ENCODE data around the gene NR4A1.
"Not testable (repeated sequence)": the region's sequence is repeated elsewhere in the genome, so short reads cannot be mapped to it uniquely, and the experiment has no call there.

NR4A1 gene

DNA sequence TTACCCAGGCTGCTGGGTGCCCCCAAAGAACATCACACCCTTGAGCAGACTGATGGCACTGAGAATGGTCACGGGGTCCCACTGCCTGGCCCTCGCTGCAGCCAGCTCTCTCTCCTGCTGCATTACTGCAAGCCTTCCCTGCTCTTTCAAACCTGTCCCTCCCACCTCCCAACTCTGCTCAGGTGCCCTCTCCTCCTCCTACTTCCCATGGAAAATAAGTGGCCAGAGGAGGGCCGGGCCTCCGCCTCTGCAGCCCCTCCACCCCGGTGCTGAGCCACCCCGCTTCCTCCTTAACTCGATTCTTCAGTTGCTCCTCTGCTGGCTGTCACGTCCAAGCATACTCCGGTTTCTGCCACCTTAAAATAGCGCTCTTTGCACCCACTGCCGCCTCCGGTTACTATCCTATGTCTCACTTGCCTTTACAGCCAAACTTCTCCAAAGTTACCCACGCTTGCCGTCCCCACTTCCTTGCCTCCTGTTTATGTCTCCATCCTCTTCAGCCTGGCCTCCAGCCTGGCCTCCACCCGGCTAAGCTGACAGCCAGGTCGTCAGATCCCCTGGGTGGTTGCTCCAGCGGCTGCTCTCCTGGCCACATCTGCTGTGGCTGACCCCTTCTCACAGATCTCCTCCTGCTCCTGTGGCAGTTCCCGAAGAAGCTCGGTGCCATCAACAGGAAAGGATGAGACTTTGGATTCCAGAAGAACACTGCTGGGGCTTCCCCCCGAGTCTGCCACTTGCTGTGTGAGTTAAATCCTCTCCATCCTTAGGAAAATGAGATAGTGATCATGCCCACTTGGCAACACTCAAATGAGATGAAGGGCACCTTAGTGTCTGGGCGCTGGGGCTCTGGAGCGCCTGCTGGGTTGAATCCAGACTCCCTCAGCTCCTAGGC is 35.9 kb downstream of the NR4A1 start:
- H3K4me1 ChIP-seq (ENCODE audit: insufficient read depth, low read length) = peaks cover 9% of the 10 kb centered on the region
- no peaks in the 10 kb centered on the region for H3K36me3 ChIP-seq (ENCODE audit: insufficient read depth, low read length)
- H3K27me3 ChIP-seq (ENCODE audit: insufficient read depth, low read length) = peaks cover 21% of the 10 kb centered on the region
- no peaks in the 10 kb centered on the region for H3K9me3 ChIP-seq (ENCODE audit: low read length)
- no peak overlapping the region for H2AFZ ChIP-seq (ENCODE audit: low read depth, low read length)
- no peak overlapping the region for H3K4me3 ChIP-seq (ENCODE audit: low read length)

GRCh38 chr12:52087961-52088820 is 36.9 kb downstream of the NR4A1 start:
- H3K4me1 ChIP-seq (ENCODE audit: insufficient read depth, low read length) = peaks cover 4% of the 10 kb centered on the region
- no peak overlapping the region for H2AFZ ChIP-seq (ENCODE audit: low read depth, low read length)
- H3K9me3 ChIP-seq (ENCODE audit: low read length) = no peaks in the 10 kb centered on the region
- H3K4me3 ChIP-seq (ENCODE audit: low read length) = no peak overlapping the region
- H3K27me3 ChIP-seq (ENCODE audit: insufficient read depth, low read length) = peaks cover 21% of the 10 kb centered on the region
- no peaks in the 10 kb centered on the region for H3K36me3 ChIP-seq (ENCODE audit: insufficient read depth, low read length)

DNA sequence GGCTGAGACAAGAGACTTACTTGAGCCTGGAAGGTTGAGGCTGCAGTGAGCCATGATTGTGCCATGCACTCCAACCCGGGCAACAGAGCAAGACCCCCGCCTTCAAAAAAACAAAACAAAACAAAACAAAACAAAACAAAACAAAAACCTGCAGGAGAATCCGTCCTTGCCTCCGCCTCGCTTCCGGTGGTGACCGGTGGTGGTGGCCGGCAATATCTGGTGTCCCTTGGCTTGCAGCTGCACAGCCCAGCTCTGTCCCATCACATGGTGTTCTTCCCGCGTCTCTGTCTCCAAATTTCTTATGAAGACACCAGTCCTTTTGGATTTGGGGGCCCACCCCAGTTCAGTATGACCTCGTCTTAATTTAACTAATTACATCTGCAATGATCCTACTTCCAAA is 38.2 kb downstream of the NR4A1 start:
- H3K4me3 ChIP-seq (ENCODE audit: low read length) = no peak overlapping the region
- H3K4me1 ChIP-seq (ENCODE audit: insufficient read depth, low read length) = no peaks in the 10 kb centered on the region
- H3K36me3 ChIP-seq (ENCODE audit: insufficient read depth, low read length) = no peaks in the 10 kb centered on the region
- peaks cover 2% of the 10 kb centered on the region for H3K9me3 ChIP-seq (ENCODE audit: low read length)
- peaks cover 21% of the 10 kb centered on the region for H3K27me3 ChIP-seq (ENCODE audit: insufficient read depth, low read length)
- no peak overlapping the region for H2AFZ ChIP-seq (ENCODE audit: low read depth, low read length)

DNA sequence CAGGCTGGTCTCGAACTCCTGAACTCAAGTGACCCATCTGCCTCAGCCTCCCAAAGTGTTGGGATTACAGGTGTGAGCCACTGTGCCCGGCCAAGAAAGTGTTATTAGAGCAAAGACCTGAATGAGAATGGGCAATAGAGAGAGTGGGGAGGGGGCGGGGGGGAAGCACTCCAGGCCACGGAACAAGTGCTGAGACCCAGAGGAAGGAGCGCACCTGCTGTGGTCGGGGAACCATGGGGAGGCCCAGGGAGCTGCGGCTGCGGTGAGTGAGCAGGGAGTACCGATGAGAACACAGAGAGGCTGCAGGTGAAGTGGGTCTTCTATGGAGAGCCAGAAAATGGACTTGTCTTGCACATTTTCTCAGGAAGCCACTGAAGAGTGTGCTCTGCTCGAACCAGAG is 39.0 kb downstream of the NR4A1 start:
- Histone ChIP-seq H3K36me3 (ENCODE audit: insufficient read depth, low read length) (no peaks in the 10 kb centered on the region), H3K4me1 (ENCODE audit: insufficient read depth, low read length) (no peaks in the 10 kb centered on the region), H3K4me3 (ENCODE audit: low read length) (no peak overlapping the region), H2AFZ (ENCODE audit: low read depth, low read length) (no peak overlapping the region), H3K27me3 (ENCODE audit: insufficient read depth, low read length) (peaks cover 21% of the 10 kb centered on the region), H3K9me3 (ENCODE audit: low read length) (peaks cover 2% of the 10 kb centered on the region)

- Histone ChIP-seq H2AFZ (ENCODE audit: low read depth, low read length) (no peak overlapping the region), H3K4me1 (ENCODE audit: insufficient read depth, low read length) (no peaks in the 10 kb centered on the region), H3K4me3 (ENCODE audit: low read length) (no peak overlapping the region), H3K27me3 (ENCODE audit: insufficient read depth, low read length) (peaks cover 16% of the 10 kb centered on the region), H3K36me3 (ENCODE audit: insufficient read depth, low read length) (no peaks in the 10 kb centered on the region), H3K9me3 (ENCODE audit: low read length) (peaks cover 2% of the 10 kb centered on the region)
Measured at GRCh38 chr12:52091061-52091460, 39.8 kb downstream of the NR4A1 start.

GRCh38 chr12:52091869-52092268 is 40.6 kb downstream of the NR4A1 start:
- Histone ChIP-seq H3K36me3 (ENCODE audit: insufficient read depth, low read length) (no peaks in the 10 kb centered on the region), H2AFZ (ENCODE audit: low read depth, low read length) (no peak overlapping the region), H3K9me3 (ENCODE audit: low read length) (peaks cover 2% of the 10 kb centered on the region), H3K4me3 (ENCODE audit: low read length) (no peak overlapping the region), H3K4me1 (ENCODE audit: insufficient read depth, low read length) (no peaks in the 10 kb centered on the region), H3K27me3 (ENCODE audit: insufficient read depth, low read length) (peaks cover 14% of the 10 kb centered on the region)

DNA sequence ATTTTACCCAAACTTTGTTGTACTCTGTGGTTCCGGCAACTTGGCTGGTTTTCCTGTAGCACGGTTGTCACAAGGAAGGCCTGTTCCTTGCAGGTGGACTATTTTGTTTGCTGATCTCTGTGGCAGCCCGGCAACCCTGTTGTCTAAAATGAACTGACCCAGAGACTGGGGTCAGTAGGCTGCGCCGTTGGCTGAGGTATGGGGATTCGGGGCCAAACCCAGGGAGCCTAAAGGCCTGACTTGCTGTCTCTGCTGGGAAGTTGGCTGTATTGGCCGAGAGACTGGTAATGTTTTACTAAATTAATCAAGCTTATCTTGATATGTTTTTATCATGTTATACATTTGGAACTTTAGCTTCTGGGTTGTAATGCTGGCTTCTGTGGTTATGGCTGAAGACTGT is 42.1 kb downstream of the NR4A1 start:
- H2AFZ ChIP-seq (ENCODE audit: low read depth, low read length) = no peak overlapping the region
- H3K4me1 ChIP-seq (ENCODE audit: insufficient read depth, low read length) = no peaks in the 10 kb centered on the region
- H3K9me3 ChIP-seq (ENCODE audit: low read length) = peaks cover 2% of the 10 kb centered on the region
- no peak overlapping the region for H3K4me3 ChIP-seq (ENCODE audit: low read length)
- no peaks in the 10 kb centered on the region for H3K36me3 ChIP-seq (ENCODE audit: insufficient read depth, low read length)
- H3K27me3 ChIP-seq (ENCODE audit: insufficient read depth, low read length) = peaks cover 4% of the 10 kb centered on the region

- Histone ChIP-seq H3K4me1 (ENCODE audit: insufficient read depth, low read length) (no peaks in the 10 kb centered on the region), H3K36me3 (ENCODE audit: insufficient read depth, low read length) (no peaks in the 10 kb centered on the region), H3K4me3 (ENCODE audit: low read length) (no peak overlapping the region), H2AFZ (ENCODE audit: low read depth, low read length) (no peak overlapping the region), H3K27me3 (ENCODE audit: insufficient read depth, low read length) (peaks cover 11% of the 10 kb centered on the region), H3K9me3 (ENCODE audit: low read length) (peaks cover 2% of the 10 kb centered on the region)
Measured at GRCh38 chr12:52096332-52097044, 45.2 kb downstream of the NR4A1 start.

DNA sequence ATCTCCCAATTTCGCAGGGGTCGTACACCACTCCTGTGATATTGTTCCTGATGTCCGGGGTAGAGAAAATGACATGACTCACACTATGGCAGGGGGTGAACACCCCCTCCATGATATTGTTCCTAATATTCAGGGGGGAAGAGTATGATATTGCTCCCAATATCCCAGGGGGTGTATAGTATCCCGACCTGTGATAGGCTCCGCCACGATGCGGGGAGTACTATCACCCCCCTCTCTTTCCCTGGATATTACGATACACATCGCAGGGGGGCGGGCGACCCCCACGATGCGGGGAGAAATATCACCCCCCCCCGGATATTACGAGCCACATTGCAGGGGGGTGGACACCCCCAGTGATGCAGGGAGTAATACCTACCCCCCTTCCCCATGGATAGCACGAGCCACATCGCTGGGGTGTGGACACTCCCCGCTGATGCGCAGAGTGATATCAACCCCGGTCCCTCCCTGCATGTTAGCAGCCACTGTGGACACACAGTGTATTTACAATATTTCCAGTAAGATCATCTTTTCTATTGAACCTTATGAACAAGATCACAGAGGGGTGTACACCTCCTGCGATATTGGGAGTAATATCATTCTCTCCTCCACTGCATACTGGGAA is 45.9 kb downstream of the NR4A1 start:
- Histone ChIP-seq H3K4me1 (ENCODE audit: insufficient read depth, low read length) (no peaks in the 10 kb centered on the region), H3K27me3 (ENCODE audit: insufficient read depth, low read length) (peaks cover 11% of the 10 kb centered on the region), H3K9me3 (ENCODE audit: low read length) (peaks cover 2% of the 10 kb centered on the region), H3K36me3 (ENCODE audit: insufficient read depth, low read length) (no peaks in the 10 kb centered on the region), H3K4me3 (ENCODE audit: low read length) (no peak overlapping the region), H2AFZ (ENCODE audit: low read depth, low read length) (no peak overlapping the region)

DNA sequence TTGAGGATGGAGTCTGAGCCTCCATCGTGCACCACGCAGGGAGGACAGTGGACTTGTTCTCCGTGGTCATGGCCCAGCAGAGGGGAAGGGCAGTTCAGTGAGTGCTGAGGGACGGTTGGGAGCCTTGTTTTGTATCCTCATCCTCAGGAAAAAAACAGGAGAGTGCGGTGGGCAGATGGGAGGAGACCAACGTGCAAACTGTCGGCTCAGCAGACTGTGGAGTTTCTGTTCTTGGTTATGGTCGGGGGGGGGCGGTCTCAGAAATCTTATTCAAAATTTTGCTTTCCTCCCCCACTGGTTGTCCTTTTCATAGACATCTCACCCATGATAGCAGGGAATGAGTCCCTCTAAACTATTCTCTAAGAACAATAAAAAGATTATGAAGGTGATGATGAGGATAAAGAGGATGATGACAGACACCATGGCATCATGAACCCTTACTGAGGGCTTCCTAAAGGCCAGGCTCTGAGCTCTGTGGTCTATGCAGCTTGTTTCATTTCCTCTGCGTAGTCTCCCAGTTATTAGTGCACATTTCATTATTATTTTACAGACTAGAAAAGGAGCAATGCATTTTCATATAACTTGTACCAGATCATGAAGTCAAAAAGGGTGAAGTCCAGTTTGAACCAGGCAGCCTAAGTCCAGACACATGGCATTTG is 53.3 kb downstream of the NR4A1 start:
- not testable (repeated sequence) for H3K36me3 ChIP-seq (ENCODE audit: insufficient read depth, low read length); H3K4me3 ChIP-seq (ENCODE audit: low read length); H3K9me3 ChIP-seq (ENCODE audit: low read length); H2AFZ ChIP-seq (ENCODE audit: low read depth, low read length); H3K4me1 ChIP-seq (ENCODE audit: insufficient read depth, low read length); H3K27me3 ChIP-seq (ENCODE audit: insufficient read depth, low read length)

Measured in neuron (in vitro differentiated cells).